WERI-Rb-1 (cell line): Measurements from ENCODE around the gene IDS.
"Not testable (repeated sequence)": the region's sequence is repeated elsewhere in the genome, so short reads cannot be mapped to it uniquely, and the experiment has no call there.

ENCODE experiments used
- DNase-seq: peaks from one replicate; pipeline ENCODE4 v3.0.0-alpha.2; 2020
- H3K27ac ChIP-seq: fragments of 250-450 bp; sonication (Bioruptor Pico); 2 replicates; pipeline ENCODE4 v1.5.1; 2020; ENCODE audit warnings: mild to moderate bottlenecking, moderate library complexity
- H3K27me3 ChIP-seq: fragments of 250-450 bp; sonication (Bioruptor Pico); 2 replicates; pipeline ENCODE4 v1.5.1; 2021; ENCODE audit warnings: mild to moderate bottlenecking, low read depth, moderate library complexity; ENCODE audit not compliant: insufficient read depth, severe bottlenecking
- H3K36me3 ChIP-seq: fragments of 250-450 bp; sonication (Bioruptor Pico); 2 replicates; pipeline ENCODE4 v1.5.1; 2020; ENCODE audit warnings: mild to moderate bottlenecking, moderate library complexity
- H3K4me3 ChIP-seq: 2 replicates; pipeline ENCODE4 v1.5.1; 2011; ENCODE audit warnings: low read depth, mild to moderate bottlenecking, control low read depth, low read length
- H3K9me3 ChIP-seq: fragments of 250-450 bp; sonication (Bioruptor Pico); 2 replicates; pipeline ENCODE4 v1.5.1; 2021; ENCODE audit warnings: mild to moderate bottlenecking, moderate library complexity; ENCODE audit not compliant: severe bottlenecking
- TF ChIP-seq, protein P1 (sequence below): IDR thresholded peaks from 2 replicates; pipeline ENCODE4 v1.5.1; 2011; ENCODE audit warnings: low read depth, mild to moderate bottlenecking, control low read depth, inconsistent platforms, low read length

IDS gene

GRCh38 chrX:149521438-149521837, 16.3 kb upstream of the IDS start:
- Histone ChIP-seq H3K27ac (no peak overlapping the region), H3K36me3 (no peaks in the 10 kb centered on the region), H3K4me3 (no peak overlapping the region), H3K27me3 (peaks cover 2% of the 10 kb centered on the region), H3K9me3 (no peaks in the 10 kb centered on the region)
- DNase-seq = no peak
- TF ChIP-seq, protein P1, sequence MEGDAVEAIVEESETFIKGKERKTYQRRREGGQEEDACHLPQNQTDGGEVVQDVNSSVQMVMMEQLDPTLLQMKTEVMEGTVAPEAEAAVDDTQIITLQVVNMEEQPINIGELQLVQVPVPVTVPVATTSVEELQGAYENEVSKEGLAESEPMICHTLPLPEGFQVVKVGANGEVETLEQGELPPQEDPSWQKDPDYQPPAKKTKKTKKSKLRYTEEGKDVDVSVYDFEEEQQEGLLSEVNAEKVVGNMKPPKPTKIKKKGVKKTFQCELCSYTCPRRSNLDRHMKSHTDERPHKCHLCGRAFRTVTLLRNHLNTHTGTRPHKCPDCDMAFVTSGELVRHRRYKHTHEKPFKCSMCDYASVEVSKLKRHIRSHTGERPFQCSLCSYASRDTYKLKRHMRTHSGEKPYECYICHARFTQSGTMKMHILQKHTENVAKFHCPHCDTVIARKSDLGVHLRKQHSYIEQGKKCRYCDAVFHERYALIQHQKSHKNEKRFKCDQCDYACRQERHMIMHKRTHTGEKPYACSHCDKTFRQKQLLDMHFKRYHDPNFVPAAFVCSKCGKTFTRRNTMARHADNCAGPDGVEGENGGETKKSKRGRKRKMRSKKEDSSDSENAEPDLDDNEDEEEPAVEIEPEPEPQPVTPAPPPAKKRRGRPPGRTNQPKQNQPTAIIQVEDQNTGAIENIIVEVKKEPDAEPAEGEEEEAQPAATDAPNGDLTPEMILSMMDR = no peak

DNA sequence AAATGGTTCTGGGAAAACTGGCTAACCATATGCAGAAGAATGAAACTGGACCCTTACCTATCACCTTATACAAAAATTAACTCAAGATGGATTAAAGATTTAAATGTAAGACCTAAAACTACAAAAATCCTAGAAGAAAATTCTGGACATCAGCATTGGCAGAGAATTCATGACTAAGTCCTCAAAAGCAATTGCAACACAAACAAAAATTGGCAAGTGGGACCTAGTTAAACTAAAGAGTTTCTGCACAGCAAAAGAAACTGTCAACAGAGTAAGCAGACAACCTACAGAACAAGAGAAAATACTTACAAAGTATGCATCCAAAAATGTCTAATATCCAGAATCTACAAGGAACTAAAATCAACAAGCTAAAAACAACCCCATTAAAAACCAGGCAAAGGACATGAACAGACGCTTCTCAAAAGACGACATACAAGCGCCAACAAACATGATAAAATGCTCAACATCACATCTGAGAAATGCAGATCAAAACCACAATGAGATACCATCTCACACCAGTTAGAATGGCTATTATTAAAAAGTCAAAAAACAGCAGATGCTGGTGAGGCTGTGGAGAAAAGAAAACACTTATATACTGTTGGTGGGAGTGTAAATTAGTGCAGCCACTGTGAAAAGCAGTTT, 15.7 kb upstream of the IDS start:
- not testable (repeated sequence) for H3K27ac ChIP-seq, H3K27me3 ChIP-seq, DNase-seq, H3K4me3 ChIP-seq, H3K36me3 ChIP-seq, H3K9me3 ChIP-seq

- TF ChIP-seq, protein P1 = no peak
- H3K9me3 ChIP-seq = no peaks in the 10 kb centered on the region
- peaks cover 2% of the 10 kb centered on the region for H3K27me3 ChIP-seq
- H3K4me3 ChIP-seq = no peak overlapping the region
- no peak overlapping the region for H3K27ac ChIP-seq
- H3K36me3 ChIP-seq = no peaks in the 10 kb centered on the region
- no peak for DNase-seq
Measured at GRCh38 chrX:149518236-149518635, 13.1 kb upstream of the IDS start.

DNA sequence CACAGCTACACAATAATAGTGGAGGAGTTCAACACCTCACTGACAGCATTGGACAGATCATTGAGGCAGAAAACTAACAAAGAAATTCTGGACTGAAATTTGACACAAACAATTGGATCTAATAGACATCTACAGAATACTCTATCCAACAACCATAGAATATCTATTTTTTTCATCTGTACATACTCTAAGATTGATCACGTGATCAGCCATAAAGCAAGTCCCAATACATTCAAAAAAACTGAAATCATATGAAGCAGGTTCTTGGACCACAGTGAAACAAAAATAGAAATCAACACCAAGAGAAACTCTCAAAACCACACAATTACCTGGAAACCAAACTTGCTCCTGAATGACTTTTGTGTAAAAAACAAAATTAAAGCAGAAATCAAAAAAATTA, 12.2 kb upstream of the IDS start:
- Histone ChIP-seq H3K27me3 (no peaks in the 10 kb centered on the region), H3K27ac (no peak overlapping the region), H3K9me3 (no peaks in the 10 kb centered on the region), H3K36me3 (no peaks in the 10 kb centered on the region), H3K4me3 (no peak overlapping the region)
- DNase-seq = no peak
- TF ChIP-seq, protein P1 = no peak

DNA sequence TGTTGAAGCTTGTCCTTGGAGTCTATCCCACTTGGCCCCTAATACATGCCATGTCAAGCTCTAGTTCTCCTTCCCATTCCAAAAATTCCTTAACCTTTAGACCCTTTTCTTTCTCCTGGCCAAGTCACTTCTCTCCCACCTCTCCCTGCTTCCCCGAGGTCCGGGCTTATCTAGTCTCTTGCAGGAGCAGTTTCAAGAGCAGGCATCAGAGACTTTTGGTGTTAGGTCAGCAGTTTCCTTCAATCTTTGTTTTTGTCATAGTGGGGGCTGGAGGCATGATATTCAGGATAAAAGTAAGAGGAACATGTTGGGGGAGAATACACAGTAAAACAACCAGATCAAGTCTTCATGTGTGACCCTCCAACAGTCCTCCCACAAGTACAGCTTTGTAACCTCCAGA, 11.5 kb upstream of the IDS start:
- no peak overlapping the region for H3K27ac ChIP-seq
- H3K27me3 ChIP-seq = no peaks in the 10 kb centered on the region
- H3K9me3 ChIP-seq = no peaks in the 10 kb centered on the region
- H3K36me3 ChIP-seq = no peaks in the 10 kb centered on the region
- no peak overlapping the region for H3K4me3 ChIP-seq
- no peak for DNase-seq
- TF ChIP-seq, protein P1 = no peak

DNA sequence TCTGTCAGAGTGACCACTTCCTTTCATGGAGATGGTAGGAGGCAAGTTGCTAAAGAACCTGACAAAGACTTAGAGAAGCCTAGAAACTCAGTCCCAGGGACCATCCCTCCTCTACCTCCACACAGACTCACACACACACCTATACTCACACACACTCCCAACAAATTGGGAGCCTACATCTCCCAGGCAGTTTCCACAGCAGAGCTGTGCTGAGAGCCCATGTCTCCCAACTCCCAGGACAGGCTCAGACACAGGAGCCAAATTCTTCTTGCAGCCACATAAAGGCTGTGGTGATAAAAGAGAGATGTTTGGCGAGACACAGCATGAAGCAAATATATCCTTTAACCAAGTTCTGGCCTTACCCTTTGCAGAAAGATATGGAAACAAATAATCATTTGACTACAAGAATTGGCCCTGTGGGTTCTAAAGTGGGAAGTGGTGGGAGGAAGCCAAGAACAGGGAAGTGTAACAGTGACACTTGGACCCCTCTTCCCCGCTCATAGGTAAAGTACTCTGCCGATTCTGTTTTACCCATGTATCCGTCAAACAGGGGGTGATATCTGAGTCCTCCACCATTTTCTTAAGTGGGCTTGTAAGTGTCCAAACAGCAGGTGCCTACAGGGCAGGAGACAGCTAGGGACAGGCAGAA, 11.0 kb upstream of the IDS start:
- no peaks in the 10 kb centered on the region for H3K27me3 ChIP-seq
- H3K27ac ChIP-seq = no peak overlapping the region
- H3K36me3 ChIP-seq = no peaks in the 10 kb centered on the region
- TF ChIP-seq, protein P1 = no peak
- H3K9me3 ChIP-seq = no peaks in the 10 kb centered on the region
- DNase-seq = no peak
- no peak overlapping the region for H3K4me3 ChIP-seq
